ENCODE measurements around the gene KLHL10.

The KLHL10 gene

GRCh38 chr17:41799366-41799765 is 38.3 kb upstream of the KLHL10 start:
- no peak for TF ChIP-seq ZNF274 (IDR thresholded peaks at IDR 0.05; ENCODE audit: low read depth, low read length)
- no peak for TF ChIP-seq YY1 (IDR thresholded peaks at IDR 0.05; ENCODE audit: insufficient read depth, insufficient read length)
- no peak for TF ChIP-seq SUZ12 (IDR thresholded peaks at IDR 0.05; ENCODE audit: extremely low read depth, insufficient read depth, insufficient read length)

DNA sequence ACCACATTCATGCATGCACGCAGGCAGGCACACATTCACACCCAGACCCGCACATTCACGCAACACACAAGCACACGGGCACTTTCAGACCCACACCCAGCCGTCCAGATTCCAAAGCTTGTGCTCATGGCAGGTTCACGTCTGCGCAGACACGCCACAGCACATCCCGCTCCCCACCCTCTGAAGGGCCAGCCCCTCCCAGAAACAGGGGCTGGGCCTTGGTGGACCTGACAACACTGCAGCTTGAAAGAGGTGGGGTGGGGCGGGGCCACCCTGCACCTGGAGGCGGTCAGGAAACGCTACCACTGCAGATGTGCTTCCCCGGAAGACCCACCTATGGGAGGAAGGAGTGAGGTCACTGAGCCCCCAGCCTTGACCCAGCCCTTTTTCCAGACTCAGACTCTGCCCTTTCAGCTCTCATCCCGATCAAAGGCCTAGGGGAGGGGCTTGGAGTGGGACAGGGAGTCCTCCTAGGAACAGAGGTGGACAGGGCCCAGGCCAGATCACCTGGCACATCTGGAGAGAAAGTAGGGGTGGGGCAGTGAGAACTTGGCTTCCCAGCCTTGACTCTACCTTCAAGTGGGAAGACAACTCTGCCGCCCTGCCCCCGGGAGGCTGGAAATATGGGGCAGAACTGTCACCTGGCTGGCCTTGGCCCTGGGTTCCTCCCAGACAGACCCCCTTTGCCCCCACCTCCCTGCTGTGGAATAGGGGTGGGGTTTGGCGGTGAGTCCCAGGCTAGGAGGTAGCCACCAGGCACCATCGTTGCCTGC is 36.8 kb upstream of the KLHL10 start:
- Histone ChIP-seq H3K4me3 (ENCODE audit: insufficient read length, low read depth) (no peak overlapping the region), H3K27me3 (ENCODE audit: insufficient read depth, insufficient read length) (peaks cover 5% of the 10 kb centered on the region), H3K4me1 (ENCODE audit: insufficient read depth, insufficient read length) (peaks cover 20% of the 10 kb centered on the region), H3K9me3 (ENCODE audit: insufficient read depth, low read length) (no peaks in the 10 kb centered on the region), H3K36me3 (ENCODE audit: insufficient read depth, insufficient read length, low read length) (peaks cover 25% of the 10 kb centered on the region), H3K9ac (ENCODE audit: insufficient read length, low read depth) (peak overlapping the region; percentile 68)
- no peak for DNase-seq (ENCODE audit: low read depth, low spot score)
- TF ChIP-seq YY1 (IDR thresholded peaks at IDR 0.05; ENCODE audit: insufficient read depth, insufficient read length), result no peak
- no peak for TF ChIP-seq SUZ12 (IDR thresholded peaks at IDR 0.05; ENCODE audit: extremely low read depth, insufficient read depth, insufficient read length)
- no peak for TF ChIP-seq ZNF274 (IDR thresholded peaks at IDR 0.05; ENCODE audit: low read depth, low read length)

More at GRCh38 chr17:41799366-41799765, 38.3 kb upstream of the KLHL10 start:
- Histone ChIP-seq H3K4me1 (ENCODE audit: insufficient read depth, insufficient read length) (peaks cover 22% of the 10 kb centered on the region), H3K9me3 (ENCODE audit: insufficient read depth, low read length) (no peaks in the 10 kb centered on the region), H3K36me3 (ENCODE audit: insufficient read depth, insufficient read length, low read length) (peaks cover 16% of the 10 kb centered on the region), H3K9ac (ENCODE audit: insufficient read length, low read depth) (no peak overlapping the region), H3K27me3 (ENCODE audit: insufficient read depth, insufficient read length) (peaks cover 5% of the 10 kb centered on the region), H3K4me3 (ENCODE audit: insufficient read length, low read depth) (no peak overlapping the region)
- no peak for DNase-seq (ENCODE audit: low read depth, low spot score)

GRCh38 chr17:41801374-41802271 is 36.0 kb upstream of the KLHL10 start:
- TF ChIP-seq YY1 (IDR thresholded peaks at IDR 0.05; ENCODE audit: insufficient read depth, insufficient read length) (no peak), ZNF274 (IDR thresholded peaks at IDR 0.05; ENCODE audit: low read depth, low read length) (no peak), SUZ12 (IDR thresholded peaks at IDR 0.05; ENCODE audit: extremely low read depth, insufficient read depth, insufficient read length) (no peak)
- H3K4me3 ChIP-seq (ENCODE audit: insufficient read length, low read depth), result no peak overlapping the region
- H3K9me3 ChIP-seq (ENCODE audit: insufficient read depth, low read length), result no peaks in the 10 kb centered on the region
- H3K36me3 ChIP-seq (ENCODE audit: insufficient read depth, insufficient read length, low read length), result peaks cover 33% of the 10 kb centered on the region
- peak overlapping the region; percentile 68 for H3K9ac ChIP-seq (ENCODE audit: insufficient read length, low read depth)
- no peaks in the 10 kb centered on the region for H3K27me3 ChIP-seq (ENCODE audit: insufficient read depth, insufficient read length)
- peaks cover 16% of the 10 kb centered on the region for H3K4me1 ChIP-seq (ENCODE audit: insufficient read depth, insufficient read length)
- DNase-seq (ENCODE audit: low read depth, low spot score), result no peak

GRCh38 chr17:41803049-41804020 is 34.3 kb upstream of the KLHL10 start:
- H3K4me3 ChIP-seq (ENCODE audit: insufficient read length, low read depth), result no peak overlapping the region
- no peak overlapping the region for H3K9ac ChIP-seq (ENCODE audit: insufficient read length, low read depth)
- H3K9me3 ChIP-seq (ENCODE audit: insufficient read depth, low read length), result no peaks in the 10 kb centered on the region
- H3K27me3 ChIP-seq (ENCODE audit: insufficient read depth, insufficient read length), result no peaks in the 10 kb centered on the region
- no peak for DNase-seq (ENCODE audit: low read depth, low spot score)
- peaks cover 16% of the 10 kb centered on the region for H3K4me1 ChIP-seq (ENCODE audit: insufficient read depth, insufficient read length)
- peaks cover 46% of the 10 kb centered on the region for H3K36me3 ChIP-seq (ENCODE audit: insufficient read depth, insufficient read length, low read length)
- TF ChIP-seq YY1 (IDR thresholded peaks at IDR 0.05; ENCODE audit: insufficient read depth, insufficient read length), result no peak
- TF ChIP-seq ZNF274 (IDR thresholded peaks at IDR 0.05; ENCODE audit: low read depth, low read length), result no peak
- TF ChIP-seq SUZ12 (IDR thresholded peaks at IDR 0.05; ENCODE audit: extremely low read depth, insufficient read depth, insufficient read length), result no peak

- DNase-seq (ENCODE audit: low read depth, low spot score), result no peak
- no peak overlapping the region for H3K9ac ChIP-seq (ENCODE audit: insufficient read length, low read depth)
- TF ChIP-seq SUZ12 (IDR thresholded peaks at IDR 0.05; ENCODE audit: extremely low read depth, insufficient read depth, insufficient read length) (no peak), ZNF274 (IDR thresholded peaks at IDR 0.05; ENCODE audit: low read depth, low read length) (no peak), YY1 (IDR thresholded peaks at IDR 0.05; ENCODE audit: insufficient read depth, insufficient read length) (no peak)
Measured at GRCh38 chr17:41806685-41807445, 30.8 kb upstream of the KLHL10 start.

More at GRCh38 chr17:41806685-41807445, 30.8 kb upstream of the KLHL10 start:
- Histone ChIP-seq H3K4me1 (ENCODE audit: insufficient read depth, insufficient read length) (peaks cover 14% of the 10 kb centered on the region), H3K4me3 (ENCODE audit: insufficient read length, low read depth) (no peak overlapping the region), H3K27me3 (ENCODE audit: insufficient read depth, insufficient read length) (no peaks in the 10 kb centered on the region), H3K9me3 (ENCODE audit: insufficient read depth, low read length) (no peaks in the 10 kb centered on the region), H3K36me3 (ENCODE audit: insufficient read depth, insufficient read length, low read length) (peaks cover 59% of the 10 kb centered on the region)

All from NT2/D1 (cell line).